ENCODE data around the gene TWIST1.
A peak's percentile ranks its signal among the peaks of the same experiment; 100 is the strongest.

DNA sequence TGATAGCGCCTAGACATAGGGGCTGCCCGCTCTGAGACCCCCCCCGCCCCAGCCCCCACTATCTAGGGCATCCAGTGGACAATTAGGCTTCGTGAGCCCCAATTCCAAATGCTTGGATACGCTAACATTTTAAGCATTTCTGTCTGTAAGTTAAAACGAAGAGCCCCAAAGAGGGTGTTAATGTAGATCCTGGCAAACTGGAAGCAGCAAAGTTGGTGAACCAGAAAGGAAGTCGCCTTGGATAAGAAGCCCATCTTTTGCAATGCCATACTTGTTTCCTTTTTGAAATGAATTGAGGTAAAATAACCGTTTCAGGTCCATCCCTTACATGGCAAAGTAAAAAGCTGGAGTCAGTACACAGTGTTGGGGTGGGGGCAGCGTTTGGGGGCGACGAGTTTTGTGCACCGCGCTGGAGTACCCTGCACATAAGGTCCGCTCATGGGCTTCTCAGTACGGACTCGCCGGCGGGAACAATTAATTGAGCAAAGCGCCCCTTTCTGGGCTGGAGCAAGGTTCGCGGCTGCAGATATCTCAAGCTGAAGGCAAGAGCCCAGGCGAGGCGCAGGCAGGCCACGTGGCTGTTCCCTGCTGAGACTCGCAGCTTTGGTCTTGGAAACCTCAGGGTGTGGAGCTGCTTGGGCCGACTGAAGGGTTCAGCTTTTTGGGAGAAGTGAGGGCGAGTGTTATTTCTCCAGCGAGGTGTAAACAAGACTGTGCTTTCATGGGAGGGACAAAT lies 1.4 kb upstream of the TWIST1 start:
- no peak for TF ChIP-seq POLR2AphosphoS5 (IDR thresholded peaks at IDR 0.05; ENCODE audit: low read depth)
- TF ChIP-seq, protein P1, sequence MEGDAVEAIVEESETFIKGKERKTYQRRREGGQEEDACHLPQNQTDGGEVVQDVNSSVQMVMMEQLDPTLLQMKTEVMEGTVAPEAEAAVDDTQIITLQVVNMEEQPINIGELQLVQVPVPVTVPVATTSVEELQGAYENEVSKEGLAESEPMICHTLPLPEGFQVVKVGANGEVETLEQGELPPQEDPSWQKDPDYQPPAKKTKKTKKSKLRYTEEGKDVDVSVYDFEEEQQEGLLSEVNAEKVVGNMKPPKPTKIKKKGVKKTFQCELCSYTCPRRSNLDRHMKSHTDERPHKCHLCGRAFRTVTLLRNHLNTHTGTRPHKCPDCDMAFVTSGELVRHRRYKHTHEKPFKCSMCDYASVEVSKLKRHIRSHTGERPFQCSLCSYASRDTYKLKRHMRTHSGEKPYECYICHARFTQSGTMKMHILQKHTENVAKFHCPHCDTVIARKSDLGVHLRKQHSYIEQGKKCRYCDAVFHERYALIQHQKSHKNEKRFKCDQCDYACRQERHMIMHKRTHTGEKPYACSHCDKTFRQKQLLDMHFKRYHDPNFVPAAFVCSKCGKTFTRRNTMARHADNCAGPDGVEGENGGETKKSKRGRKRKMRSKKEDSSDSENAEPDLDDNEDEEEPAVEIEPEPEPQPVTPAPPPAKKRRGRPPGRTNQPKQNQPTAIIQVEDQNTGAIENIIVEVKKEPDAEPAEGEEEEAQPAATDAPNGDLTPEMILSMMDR (conservative IDR thresholded peaks at IDR 0.05; ENCODE audit: low read depth in 2 of 2): 0 out of 4 replicates have a peak, but pooled peaks of 1 of the 2 experiments have one; percentile 11
- TF ChIP-seq EZH2 (IDR thresholded peaks at IDR 0.05; ENCODE audit: low read depth, unreplicated experiment): peak; percentile 77
- TF ChIP-seq ZNF114 (CRISPR knock-in tag; IDR thresholded peaks at IDR 0.05): no peak
- TF ChIP-seq, protein P2, sequence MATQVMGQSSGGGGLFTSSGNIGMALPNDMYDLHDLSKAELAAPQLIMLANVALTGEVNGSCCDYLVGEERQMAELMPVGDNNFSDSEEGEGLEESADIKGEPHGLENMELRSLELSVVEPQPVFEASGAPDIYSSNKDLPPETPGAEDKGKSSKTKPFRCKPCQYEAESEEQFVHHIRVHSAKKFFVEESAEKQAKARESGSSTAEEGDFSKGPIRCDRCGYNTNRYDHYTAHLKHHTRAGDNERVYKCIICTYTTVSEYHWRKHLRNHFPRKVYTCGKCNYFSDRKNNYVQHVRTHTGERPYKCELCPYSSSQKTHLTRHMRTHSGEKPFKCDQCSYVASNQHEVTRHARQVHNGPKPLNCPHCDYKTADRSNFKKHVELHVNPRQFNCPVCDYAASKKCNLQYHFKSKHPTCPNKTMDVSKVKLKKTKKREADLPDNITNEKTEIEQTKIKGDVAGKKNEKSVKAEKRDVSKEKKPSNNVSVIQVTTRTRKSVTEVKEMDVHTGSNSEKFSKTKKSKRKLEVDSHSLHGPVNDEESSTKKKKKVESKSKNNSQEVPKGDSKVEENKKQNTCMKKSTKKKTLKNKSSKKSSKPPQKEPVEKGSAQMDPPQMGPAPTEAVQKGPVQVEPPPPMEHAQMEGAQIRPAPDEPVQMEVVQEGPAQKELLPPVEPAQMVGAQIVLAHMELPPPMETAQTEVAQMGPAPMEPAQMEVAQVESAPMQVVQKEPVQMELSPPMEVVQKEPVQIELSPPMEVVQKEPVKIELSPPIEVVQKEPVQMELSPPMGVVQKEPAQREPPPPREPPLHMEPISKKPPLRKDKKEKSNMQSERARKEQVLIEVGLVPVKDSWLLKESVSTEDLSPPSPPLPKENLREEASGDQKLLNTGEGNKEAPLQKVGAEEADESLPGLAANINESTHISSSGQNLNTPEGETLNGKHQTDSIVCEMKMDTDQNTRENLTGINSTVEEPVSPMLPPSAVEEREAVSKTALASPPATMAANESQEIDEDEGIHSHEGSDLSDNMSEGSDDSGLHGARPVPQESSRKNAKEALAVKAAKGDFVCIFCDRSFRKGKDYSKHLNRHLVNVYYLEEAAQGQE (IDR thresholded peaks at IDR 0.05; ENCODE audit: unreplicated experiment): no peak
- no peak for TF ChIP-seq CREB1 (CRISPR knock-in tag; IDR thresholded peaks at IDR 0.05; ENCODE audit: low read depth)
- TF ChIP-seq EZH2phosphoT487 (IDR thresholded peaks at IDR 0.05; ENCODE audit: unreplicated experiment): no peak
- TF ChIP-seq STAT1 (IDR thresholded peaks at IDR 0.05; ENCODE audit: unreplicated experiment): no peak
- TF ChIP-seq, protein P3, sequence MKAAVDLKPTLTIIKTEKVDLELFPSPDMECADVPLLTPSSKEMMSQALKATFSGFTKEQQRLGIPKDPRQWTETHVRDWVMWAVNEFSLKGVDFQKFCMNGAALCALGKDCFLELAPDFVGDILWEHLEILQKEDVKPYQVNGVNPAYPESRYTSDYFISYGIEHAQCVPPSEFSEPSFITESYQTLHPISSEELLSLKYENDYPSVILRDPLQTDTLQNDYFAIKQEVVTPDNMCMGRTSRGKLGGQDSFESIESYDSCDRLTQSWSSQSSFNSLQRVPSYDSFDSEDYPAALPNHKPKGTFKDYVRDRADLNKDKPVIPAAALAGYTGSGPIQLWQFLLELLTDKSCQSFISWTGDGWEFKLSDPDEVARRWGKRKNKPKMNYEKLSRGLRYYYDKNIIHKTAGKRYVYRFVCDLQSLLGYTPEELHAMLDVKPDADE (IDR thresholded peaks at IDR 0.05): no peak
- TF ChIP-seq JUNB (IDR thresholded peaks at IDR 0.05; ENCODE audit: unreplicated experiment): no peak
- no peak for TF ChIP-seq NANOG (IDR thresholded peaks at IDR 0.05; ENCODE audit: borderline replicate concordance)

All from GM23338 (cell line).